OCI-LY7 (cell line): ENCODE results near the gene DENND1A. TPM values are rescaled to one million over a fixed set of nuclear protein-coding genes. Genes with fewer than 3 reads are reported as not detected.

ENCODE experiments used
- BruUV-seq: library from RNA; stranded (reverse); fragments of 400-500 nt; replicated peaks from 2 replicates; lab custom pipeline; 2021; lab: Mats Ljungman, UMichigan
- CTCF ChIA-PET: fragments of 300-600 bp; sonication (Branson Sonifier 250); formaldehyde crosslinking; loops from one replicate; lab custom pipeline; 2022; ENCODE audit warnings: antibody characterized with exemption; ENCODE audit not compliant: unreplicated experiment; lab: Charles Lee
- POLR2A ChIA-PET: fragments of 300-600 bp; sonication (Branson Sonifier 250); formaldehyde crosslinking; loops from one replicate; lab custom pipeline; 2022; ENCODE audit warnings: antibody characterized with exemption; lab: Charles Lee
- DNase-seq: peaks from one replicate; pipeline ENCODE4 v3.0.0-alpha.2; 2015; ENCODE audit warnings: low spot score
- H2AFZ ChIP-seq: fragments of 200-600 bp; sonication (generic), shearing (Covaris generic); 2 replicates; pipeline ENCODE4 v1.6.1; 2014; ENCODE audit warnings: mild to moderate bottlenecking, antibody characterized with exemption, low read length, moderate library complexity
- H3K27ac ChIP-seq: fragments of 200-600 bp; sonication (generic); 2 replicates; pipeline ENCODE4 v1.5.1; 2014; ENCODE audit warnings: mixed run types, low read depth, mild to moderate bottlenecking, moderate library complexity, low read length, inconsistent platforms; ENCODE audit not compliant: poor library complexity, severe bottlenecking
- H3K36me3 ChIP-seq: fragments of 200-600 bp; sonication (generic); 2 replicates; pipeline ENCODE4 v1.6.1; 2014; ENCODE audit warnings: mild to moderate bottlenecking, antibody characterized with exemption, low read length, moderate library complexity, mixed read lengths; ENCODE audit not compliant: insufficient read depth
- H3K4me1 ChIP-seq: fragments of 200-600 bp; sonication (generic); 2 replicates; pipeline ENCODE4 v1.5.1; 2014; ENCODE audit warnings: mild to moderate bottlenecking, low read length; ENCODE audit not compliant: insufficient read depth, poor library complexity, severe bottlenecking
- H3K4me2 ChIP-seq: fragments of 200-600 bp; sonication (generic); 2 replicates; pipeline ENCODE4 v1.6.1; 2014; ENCODE audit warnings: mild to moderate bottlenecking, low read length
- H3K4me3 ChIP-seq: fragments of 200-600 bp; sonication (generic); 2 replicates; pipeline ENCODE4 v1.5.1; 2014; ENCODE audit warnings: mild to moderate bottlenecking, low read depth, low read length; ENCODE audit not compliant: poor library complexity, severe bottlenecking
- H3K79me2 ChIP-seq: fragments of 200-600 bp; sonication (generic); 2 replicates; pipeline ENCODE4 v1.6.1; 2016; ENCODE audit warnings: low read depth, mild to moderate bottlenecking, low read length, moderate library complexity, mixed read lengths; ENCODE audit not compliant: insufficient read depth
- H3K9me2 ChIP-seq: fragments of 200-600 bp; sonication (generic); 2 replicates; pipeline ENCODE4 v1.6.1; 2016; ENCODE audit warnings: mild to moderate bottlenecking, low read length, mixed read lengths; ENCODE audit not compliant: insufficient read depth
- H3K9me3 ChIP-seq: fragments of 200-600 bp; sonication (generic); 2 replicates; pipeline ENCODE4 v1.6.1; 2014; ENCODE audit warnings: mild to moderate bottlenecking, mixed run types, low read length, mixed read lengths
- H4K20me1 ChIP-seq: fragments of 200-600 bp; sonication (generic); 2 replicates; pipeline ENCODE4 v1.6.1; 2014; ENCODE audit warnings: mild to moderate bottlenecking, antibody characterized with exemption, low read length, moderate library complexity, mixed read lengths; ENCODE audit not compliant: insufficient read depth
- EZH2phosphoT487 ChIP-seq: fragments of 200-600 bp; sonication (generic); IDR thresholded peaks from 2 replicates; pipeline ENCODE4 v1.6.1; 2018; ENCODE audit warnings: low read depth, borderline replicate concordance, mild to moderate bottlenecking, mixed run types, antibody characterized with exemption, low read length, moderate library complexity, mixed read lengths
- intact Hi-C: fragments of 100-400 bp; cut with micrococcal nuclease; formaldehyde crosslinking; loops from one replicate; pipeline ENCODE4 v1.10.0; 2022; ENCODE audit not compliant: unreplicated experiment
- total RNA-seq, 2 experiments: library from RNA; depleted of rRNA in 1 of 2; stranded (reverse); fragments of >200 nt in 1 of 2; shearing (Covaris generic) in 1 of 2; gene quantifications; 2 replicates each; pipeline ENCODE4 v1.2.3, GENCODE V29; 2014 to 2022
- TF ChIP-seq, protein P1 (sequence below): fragments of 200-600 bp; sonication (generic); conservative IDR thresholded peaks from 2 replicates; pipeline ENCODE4 v1.5.1; 2014; ENCODE audit warnings: mild to moderate bottlenecking, antibody characterized with exemption, low read length, moderate library complexity, mixed read lengths

Gene DENND1A
- total RNA-seq, 2 experiments from 2014 or later = 17.9 to 36.3 TPM

- no peaks in the 10 kb centered on the region for H3K9me3 ChIP-seq
- no peaks in the 10 kb centered on the region for H3K9me2 ChIP-seq
- H3K27ac ChIP-seq = no peak overlapping the region
- no peak overlapping the region for H3K4me2 ChIP-seq
- POLR2A ChIA-PET = interaction anchor here (0.6 kb wide), 2 partner anchors 14 to 1316 kb away, joined by 3 to 5 read pairs; no protein-coding TSS in a partner anchor
- CTCF ChIA-PET = no interaction called here
- no peaks in the 10 kb centered on the region for H3K4me1 ChIP-seq
- H3K36me3 ChIP-seq = peaks cover under 1% of the 10 kb centered on the region; the same call in 1 of the 2 replicates
- no peaks in the 10 kb centered on the region for H3K79me2 ChIP-seq
- H3K4me3 ChIP-seq = no peak overlapping the region
- TF ChIP-seq EZH2phosphoT487 = no peak
- TF ChIP-seq, protein P1, sequence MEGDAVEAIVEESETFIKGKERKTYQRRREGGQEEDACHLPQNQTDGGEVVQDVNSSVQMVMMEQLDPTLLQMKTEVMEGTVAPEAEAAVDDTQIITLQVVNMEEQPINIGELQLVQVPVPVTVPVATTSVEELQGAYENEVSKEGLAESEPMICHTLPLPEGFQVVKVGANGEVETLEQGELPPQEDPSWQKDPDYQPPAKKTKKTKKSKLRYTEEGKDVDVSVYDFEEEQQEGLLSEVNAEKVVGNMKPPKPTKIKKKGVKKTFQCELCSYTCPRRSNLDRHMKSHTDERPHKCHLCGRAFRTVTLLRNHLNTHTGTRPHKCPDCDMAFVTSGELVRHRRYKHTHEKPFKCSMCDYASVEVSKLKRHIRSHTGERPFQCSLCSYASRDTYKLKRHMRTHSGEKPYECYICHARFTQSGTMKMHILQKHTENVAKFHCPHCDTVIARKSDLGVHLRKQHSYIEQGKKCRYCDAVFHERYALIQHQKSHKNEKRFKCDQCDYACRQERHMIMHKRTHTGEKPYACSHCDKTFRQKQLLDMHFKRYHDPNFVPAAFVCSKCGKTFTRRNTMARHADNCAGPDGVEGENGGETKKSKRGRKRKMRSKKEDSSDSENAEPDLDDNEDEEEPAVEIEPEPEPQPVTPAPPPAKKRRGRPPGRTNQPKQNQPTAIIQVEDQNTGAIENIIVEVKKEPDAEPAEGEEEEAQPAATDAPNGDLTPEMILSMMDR = no peak
- H2AFZ ChIP-seq = no peak overlapping the region
- intact Hi-C loops = no loop called here
- no peaks in the 10 kb centered on the region for H4K20me1 ChIP-seq
- no peak for DNase-seq
- no TSS peak for BruUV-seq
Observed at GRCh38 chr9:123883634-123884033, 46.3 kb downstream of the DENND1A start.

GRCh38 chr9:123881604-123882003 lies 48.3 kb downstream of the DENND1A start:
- TF ChIP-seq EZH2phosphoT487 = no peak
- TF ChIP-seq, protein P1 = no peak
- Histone ChIP-seq H3K36me3 (peaks cover 12% of the 10 kb centered on the region), H3K9me2 (no peaks in the 10 kb centered on the region), H3K27ac (no peak overlapping the region), H3K4me1 (no peaks in the 10 kb centered on the region), H3K9me3 (no peaks in the 10 kb centered on the region), H3K4me2 (no peak overlapping the region), H4K20me1 (no peaks in the 10 kb centered on the region), H3K4me3 (no peak overlapping the region), H3K79me2 (no peaks in the 10 kb centered on the region), H2AFZ (no peak overlapping the region)
- no peak for DNase-seq
- no TSS peak for BruUV-seq
- intact Hi-C loops = no loop called here
- ChIA-PET CTCF (no interaction called here), POLR2A (no interaction called here)

GRCh38 chr9:123880420-123880819 lies 49.5 kb downstream of the DENND1A start:
- Histone ChIP-seq H3K36me3 (peaks cover 18% of the 10 kb centered on the region), H3K79me2 (no peaks in the 10 kb centered on the region), H3K9me2 (no peaks in the 10 kb centered on the region), H3K4me3 (no peak overlapping the region), H3K4me1 (no peaks in the 10 kb centered on the region), H3K9me3 (no peaks in the 10 kb centered on the region), H3K4me2 (no peak overlapping the region), H2AFZ (no peak overlapping the region), H4K20me1 (no peaks in the 10 kb centered on the region), H3K27ac (no peak overlapping the region)
- TF ChIP-seq EZH2phosphoT487 = no peak
- TF ChIP-seq, protein P1 = no peak
- POLR2A ChIA-PET = no interaction called here
- CTCF ChIA-PET = no interaction called here
- BruUV-seq = no TSS peak
- intact Hi-C loops = no loop called here
- no peak for DNase-seq
